Gastrocnemius medialis (tissue), 4 donors: ENCODE results near the gene GRM6. TPM values are rescaled to one million over a fixed set of nuclear protein-coding genes. Genes with fewer than 3 reads are reported as not detected.

ENCODE experiments used
- ATAC-seq, 2 donors: fragments of 150-250 bp; one replicate each; pipeline ENCODE4 v1.9.1; 2016
- DNase-seq, 2 donors: peaks; one replicate each; pipeline ENCODE4 v3.0.0-alpha.2; 2019
- H3K27ac ChIP-seq, 4 donors: fragments of 200-600 bp; sonication (generic); 1 replicate in 1 of 4; 2 replicates in 3 of 4; pipeline ENCODE4 v1.5.1; 2016 to 2018; ENCODE audit warnings: mild to moderate bottlenecking in 2 of 4, moderate library complexity in 1 of 4
- H3K27me3 ChIP-seq, 3 donors: fragments of 200-600 bp; sonication (generic) in 2 of 3; 1 replicate in 1 of 3; 2 replicates in 2 of 3; pipeline versions ENCODE4 v1.5.1 to v1.6.0; 2016 to 2019; ENCODE audit warnings: mild to moderate bottlenecking in 1 of 3, moderate library complexity in 1 of 3
- H3K36me3 ChIP-seq, 2 donors: fragments of 200-600 bp; sonication (generic) in 1 of 2; one replicate each; pipeline ENCODE4 v1.5.1; 2017 to 2018
- H3K4me1 ChIP-seq, 2 donors: fragments of 200-600 bp; sonication (generic) in 1 of 2; one replicate each; pipeline ENCODE4 v1.5.1; 2016 to 2017; ENCODE audit warnings: mild to moderate bottlenecking in 2 of 2
- H3K4me3 ChIP-seq, 4 donors: fragments of 200-600 bp; sonication (generic) in 3 of 4; 1 replicate in 1 of 4; 2 replicates in 3 of 4; pipeline ENCODE4 v1.5.1; 2016 to 2019; ENCODE audit warnings: mild to moderate bottlenecking in 2 of 4
- H3K9me3 ChIP-seq, 3 donors: fragments of 200-600 bp; sonication (generic) in 2 of 3; 1 replicate in 1 of 3; 2 replicates in 2 of 3; pipeline ENCODE4 v1.5.1; 2016 to 2019
- CTCF ChIP-seq, 5 experiments: fragments of 450-650 bp in 3 of 5; fragments of 200-600 bp in 2 of 5; sonication (generic) in 2 of 5; IDR thresholded peaks in 4 of 5; conservative IDR thresholded peaks in 1 of 5; 1 replicate in 4 of 5; 2 replicates in 1 of 5; pipeline ENCODE4 v1.5.1; 2016 to 2019; ENCODE audit warnings: antibody characterized with exemption in 5 of 5, mild to moderate bottlenecking in 3 of 5, moderate library complexity in 3 of 5
- POLR2A ChIP-seq, 2 donors: fragments of 450-650 bp; IDR thresholded peaks; one replicate each; pipeline ENCODE4 v1.6.1; 2017; ENCODE audit warnings: antibody characterized with exemption in 2 of 2, mild to moderate bottlenecking in 2 of 2, moderate library complexity in 2 of 2
- in situ Hi-C, 4 donors: fragments of 200-750 bp; cut with MboI; loops; one replicate each; pipeline versions ENCODE4 v1.15.0 to v1.8.0; 2017; ENCODE audit warnings: low sequenced_read_pairs in 4 of 4
- intact Hi-C: fragments of 100-400 bp; cut with DNase I; formaldehyde crosslinking; loops from one replicate; pipeline ENCODE4 v1.15.1; 2023; ENCODE audit warnings: low total_unique reads
- total RNA-seq, 4 donors: library from RNA; depleted of rRNA; stranded (reverse); fragments of >200 nt; gene quantifications; one replicate each; pipeline versions ENCODE4 v1.1.0 to v1.2.3, GENCODE V29; 2016

GRM6 gene
- total RNA-seq, 4 donors from 2014 or later = not detected

GRCh38 chr5:178995341-178995690 is 196 bp upstream of the GRM6 start:
- Histone ChIP-seq H3K27ac (no peak overlapping the region), H3K9me3 (no peaks in the 10 kb centered on the region), H3K27me3 (peaks cover 3 to 20% (median 12%) of the 10 kb centered on the region in 3 donors), H3K4me3 (no peak overlapping the region), H3K4me1 (no peaks in the 10 kb centered on the region), H3K36me3 (no peaks in the 10 kb centered on the region)
- no peak for TF ChIP-seq POLR2A (IDR thresholded peaks at IDR 0.05)
- DNase-seq (no peak), ATAC-seq (no peak)
- intact Hi-C loops = no loop called here
- in situ Hi-C loops = no loop called here

GRCh38 chr5:178993955-178994579 is 1.1 kb downstream of the GRM6 start:
- no peak overlapping the region for H3K4me3 ChIP-seq
- no peaks in the 10 kb centered on the region for H3K9me3 ChIP-seq
- no peak for DNase-seq
- no peak overlapping the region for H3K27ac ChIP-seq
- TF ChIP-seq CTCF (IDR thresholded peaks at IDR 0.05 in 4 of 5, conservative IDR thresholded peaks at IDR 0.05 in 1 of 5) = no peak
- no peak for TF ChIP-seq POLR2A (IDR thresholded peaks at IDR 0.05)
- ATAC-seq = no peak
- no peaks in the 10 kb centered on the region for H3K36me3 ChIP-seq
- no peaks in the 10 kb centered on the region for H3K4me1 ChIP-seq
- in situ Hi-C loops (no loop called here), intact Hi-C loops (no loop called here)
- peaks cover 3 to 20% (median 12%) of the 10 kb centered on the region in 3 donors for H3K27me3 ChIP-seq

- Histone ChIP-seq H3K9me3 (no peaks in the 10 kb centered on the region), H3K27me3 (peaks cover 3 to 20% (median 12%) of the 10 kb centered on the region in 3 donors), H3K27ac (no peak overlapping the region), H3K4me3 (no peak overlapping the region), H3K36me3 (no peaks in the 10 kb centered on the region), H3K4me1 (no peaks in the 10 kb centered on the region)
- in situ Hi-C loops (no loop called here), intact Hi-C loops (no loop called here)
- DNase-seq (no peak), ATAC-seq (no peak)
- no peak for TF ChIP-seq CTCF (IDR thresholded peaks at IDR 0.05 in 4 of 5, conservative IDR thresholded peaks at IDR 0.05 in 1 of 5)
- no peak for TF ChIP-seq POLR2A (IDR thresholded peaks at IDR 0.05)
Measured at GRCh38 chr5:178993236-178993765, 1.8 kb downstream of the GRM6 start.

- no peaks in the 10 kb centered on the region for H3K36me3 ChIP-seq
- no peak overlapping the region for H3K27ac ChIP-seq
- H3K27me3 ChIP-seq = peaks cover 3 to 20% (median 12%) of the 10 kb centered on the region in 3 donors
- in situ Hi-C loops (no loop called here), intact Hi-C loops (no loop called here)
- TF ChIP-seq CTCF (IDR thresholded peaks at IDR 0.05 in 4 of 5, conservative IDR thresholded peaks at IDR 0.05 in 1 of 5) (no peak), POLR2A (IDR thresholded peaks at IDR 0.05) (no peak)
- DNase-seq (no peak), ATAC-seq (no peak)
- H3K4me3 ChIP-seq = no peak overlapping the region
- no peaks in the 10 kb centered on the region for H3K9me3 ChIP-seq
- H3K4me1 ChIP-seq = no peaks in the 10 kb centered on the region
Measured at GRCh38 chr5:178992291-178992895, 2.7 kb downstream of the GRM6 start.

GRCh38 chr5:178991190-178992145 is 3.7 kb downstream of the GRM6 start:
- no peaks in the 10 kb centered on the region for H3K4me1 ChIP-seq
- H3K27me3 ChIP-seq = peaks cover 3 to 20% (median 12%) of the 10 kb centered on the region in 3 donors
- in situ Hi-C loops = no loop called here
- no peaks in the 10 kb centered on the region for H3K9me3 ChIP-seq
- H3K27ac ChIP-seq = no peak overlapping the region
- intact Hi-C loops = no loop called here
- H3K36me3 ChIP-seq = no peaks in the 10 kb centered on the region
- TF ChIP-seq POLR2A (IDR thresholded peaks at IDR 0.05) = no peak
- no peak for TF ChIP-seq CTCF (IDR thresholded peaks at IDR 0.05 in 4 of 5, conservative IDR thresholded peaks at IDR 0.05 in 1 of 5)
- ATAC-seq (no peak), DNase-seq (no peak)
- H3K4me3 ChIP-seq = no peak overlapping the region
